Amniotic stem cell (primary cell): ENCODE results near the gene WASL.
"Not testable (repeated sequence)": the region's sequence is repeated elsewhere in the genome, so short reads cannot be mapped to it uniquely, and the experiment has no call there.

Source experiments
- DNase-seq: peaks from one replicate; lab custom pipeline; 2025; lab: John Stamatoyannopoulos, UW

WASL gene

DNA sequence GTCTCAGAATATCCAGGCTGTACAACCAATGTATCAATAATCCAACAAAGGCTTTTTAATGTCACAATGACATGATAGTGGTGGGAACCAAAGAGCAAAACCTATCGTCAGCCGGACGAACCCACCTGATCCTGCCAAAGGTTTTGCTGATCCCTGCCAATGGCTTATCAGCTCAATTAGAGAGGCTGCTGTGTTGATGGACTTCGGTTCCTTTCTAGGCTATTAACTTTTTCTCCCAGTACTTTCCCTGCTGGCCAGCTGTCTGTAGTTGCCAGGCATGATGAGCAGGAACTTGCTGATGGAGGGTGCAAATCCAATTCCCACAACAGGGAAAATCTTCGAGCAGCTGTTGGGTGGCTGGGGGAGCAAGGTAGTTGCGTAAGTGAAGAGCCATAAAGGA lies 90.8 kb downstream of the WASL start:
- no peak for DNase-seq

DNA sequence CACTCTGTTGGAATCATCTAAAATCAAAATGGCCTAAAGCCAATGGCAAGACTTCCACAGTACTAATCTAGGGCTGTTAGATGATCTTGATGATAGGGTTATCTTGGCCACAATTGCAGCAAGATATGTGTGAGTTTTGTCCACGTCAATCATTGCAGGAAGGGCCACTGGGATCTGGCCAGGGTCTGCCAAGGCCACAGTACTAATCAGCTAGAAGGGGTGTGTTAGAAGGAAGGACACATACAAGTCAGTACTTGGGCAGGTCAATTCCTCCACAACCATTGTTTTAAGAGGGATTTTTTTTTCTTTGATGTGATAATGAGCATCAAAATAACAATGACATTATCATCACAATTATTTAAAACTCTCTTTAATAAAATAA lies 91.5 kb downstream of the WASL start:
- no peak for DNase-seq

DNA sequence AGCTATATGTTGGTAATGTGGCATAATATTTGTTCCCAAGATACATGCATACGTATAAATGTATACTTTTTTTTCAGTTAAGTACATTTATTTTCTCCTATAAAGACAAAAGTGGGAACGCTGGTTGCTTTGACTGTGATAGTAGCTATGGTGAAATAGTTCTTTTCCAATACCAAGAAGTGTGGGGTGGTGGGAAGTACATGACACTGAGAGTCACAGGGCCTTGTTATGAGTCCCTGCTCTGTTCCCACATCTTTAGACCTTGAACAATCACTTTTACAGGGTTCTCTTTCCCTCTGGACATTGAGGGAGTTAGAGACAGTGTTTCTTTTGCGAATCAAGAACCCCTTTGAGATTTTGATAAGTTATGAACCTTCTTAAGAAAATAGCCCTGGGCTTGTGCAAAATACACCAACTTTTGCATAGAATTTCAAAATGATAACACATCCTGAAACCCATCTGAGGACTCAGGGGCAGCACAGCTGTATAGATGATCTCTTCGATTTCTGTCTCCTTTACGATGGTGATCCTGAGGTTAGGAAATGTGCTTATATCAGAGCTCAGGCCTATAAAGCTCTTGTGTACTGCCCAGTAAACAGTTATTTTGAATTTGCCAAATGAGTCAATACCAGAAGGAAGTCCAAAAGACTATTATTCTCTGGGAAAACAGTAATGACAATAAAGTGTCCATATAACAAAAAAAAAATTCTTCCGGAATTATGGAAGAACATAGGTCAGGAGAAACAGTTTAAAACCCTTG lies 92.1 kb downstream of the WASL start:
- no peak for DNase-seq

DNA sequence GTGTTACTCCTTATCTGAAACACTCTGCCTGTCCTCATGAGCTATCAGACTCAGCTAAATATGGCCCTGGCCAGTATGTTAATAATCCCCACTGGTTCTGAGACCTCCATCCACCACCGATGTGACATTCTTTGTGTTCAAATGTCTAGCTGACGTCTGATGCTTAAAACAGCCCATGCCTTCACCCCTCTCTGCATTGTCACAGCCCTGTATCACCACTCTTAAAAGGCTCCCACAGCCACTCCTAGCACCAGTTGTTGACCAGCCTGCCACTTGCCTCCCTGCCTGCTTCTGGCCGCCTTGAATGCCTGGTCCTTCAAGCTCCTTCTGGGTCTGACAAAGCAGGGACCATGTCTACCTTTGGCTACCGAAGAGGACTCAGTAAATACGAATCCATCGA lies 93.2 kb downstream of the WASL start, which contains the start of gene LMOD2:
Gene LMOD2 (plus strand): TSS at position 253 of the 400 bp plus-strand sequence. CDS start 98 bp downstream, at position 351.
- no peak for DNase-seq

DNA sequence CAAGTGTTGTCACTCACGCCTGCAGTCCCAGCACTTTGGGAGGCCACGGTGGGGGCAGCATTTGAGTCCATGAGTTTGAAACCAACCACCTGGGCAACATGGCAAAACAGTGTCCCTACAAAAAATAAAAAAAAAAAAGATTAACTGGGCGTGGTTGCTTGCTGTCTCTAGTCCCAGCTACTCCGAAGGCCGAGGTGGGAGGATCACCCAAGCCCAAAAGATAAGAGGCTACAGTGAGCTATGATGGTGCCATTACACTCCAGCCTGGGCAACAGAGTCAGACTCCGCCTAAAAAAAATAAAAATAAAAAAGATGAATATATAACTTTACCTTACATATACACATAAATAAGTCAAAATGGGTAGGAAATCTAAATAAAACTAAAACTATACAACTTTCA lies 95.6 kb downstream of the WASL start:
- DNase-seq = no peak

DNA sequence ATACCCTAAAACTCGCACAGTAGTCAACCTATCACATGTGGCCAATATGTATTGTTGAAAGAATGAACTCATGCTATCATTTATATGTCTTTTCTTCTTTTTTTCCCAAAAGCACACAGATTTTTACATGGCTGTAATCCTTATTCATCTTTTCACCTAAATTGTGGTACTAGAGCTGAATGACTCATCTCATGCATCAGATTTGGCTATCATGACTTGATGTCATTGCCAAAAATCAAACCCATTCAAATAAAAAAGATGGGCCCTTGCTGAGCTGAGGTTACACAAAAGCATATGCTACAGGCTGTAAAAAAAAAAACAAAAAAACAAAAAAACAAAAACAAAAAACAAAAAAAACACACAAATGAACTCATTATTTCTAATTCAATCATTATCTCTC lies 96.4 kb downstream of the WASL start:
- no peak for DNase-seq

DNA sequence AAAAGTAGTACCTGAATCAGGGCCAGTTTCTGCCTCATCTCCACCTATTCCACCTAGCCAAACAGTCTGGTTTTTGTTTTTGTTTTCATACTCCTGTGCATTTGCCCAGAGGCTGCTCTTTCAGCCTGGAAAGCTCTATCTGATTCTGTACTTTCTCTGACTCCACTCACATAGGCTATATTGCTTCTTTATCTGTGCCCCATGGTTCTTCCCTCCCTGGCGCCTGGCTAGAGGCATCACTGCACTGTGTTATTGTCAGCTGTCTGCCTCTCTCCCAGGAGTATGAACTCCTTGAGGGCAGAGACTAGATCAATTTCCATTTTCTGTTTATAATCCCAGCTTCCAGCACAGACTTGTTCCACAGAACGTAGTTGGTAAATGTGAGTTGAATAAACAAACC lies 98.2 kb downstream of the WASL start:
- no peak for DNase-seq

DNA sequence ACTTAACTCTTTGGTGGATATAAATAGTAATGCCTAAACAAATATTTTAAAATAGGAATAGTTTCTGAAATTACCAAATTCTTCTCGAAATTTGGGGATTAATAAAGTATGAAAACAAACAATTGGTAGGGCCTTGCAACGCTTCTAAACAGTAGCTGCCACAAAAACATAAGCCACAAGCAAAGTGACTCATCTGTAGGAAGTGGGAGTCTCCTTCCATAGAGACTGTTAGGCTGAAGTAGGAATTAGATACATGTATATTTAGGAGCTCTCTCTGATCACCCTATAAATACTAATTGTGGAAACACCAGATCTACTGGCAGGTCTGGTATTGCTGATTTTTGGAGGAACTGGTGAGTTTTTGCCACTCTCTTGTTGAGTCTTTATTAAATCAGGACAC lies 98.8 kb downstream of the WASL start:
- no peak for DNase-seq

DNA sequence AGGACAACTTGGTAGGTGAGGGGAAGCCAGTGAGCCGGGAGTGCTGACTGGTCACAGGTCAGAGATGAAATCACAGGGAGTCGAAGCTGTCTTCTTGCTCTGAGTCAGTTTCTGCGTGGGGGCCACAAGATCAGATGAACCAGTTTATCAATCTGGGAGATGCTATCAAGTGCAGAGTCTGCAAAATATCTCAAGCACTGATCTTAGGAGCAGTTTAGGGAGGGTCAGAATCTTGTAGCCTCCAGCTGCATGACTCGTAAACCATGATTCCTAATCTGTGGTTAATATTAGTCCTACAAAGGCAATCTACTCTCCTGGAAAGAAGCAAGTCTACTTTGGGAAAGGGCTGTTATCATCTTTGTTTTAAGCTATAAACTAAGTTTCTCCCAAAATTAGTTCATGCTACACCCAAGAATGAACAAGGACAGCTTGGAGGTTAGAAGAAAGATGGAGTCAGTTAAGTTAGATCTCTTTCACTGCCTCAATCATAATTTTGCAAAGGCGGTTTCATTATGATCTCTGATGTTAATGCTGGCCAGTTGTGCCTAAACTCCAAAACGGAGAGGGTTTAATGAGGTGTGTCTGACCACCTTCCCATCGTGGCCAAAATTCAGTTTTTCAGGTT lies 101.6 kb downstream of the WASL start:
- no peak for DNase-seq

DNA sequence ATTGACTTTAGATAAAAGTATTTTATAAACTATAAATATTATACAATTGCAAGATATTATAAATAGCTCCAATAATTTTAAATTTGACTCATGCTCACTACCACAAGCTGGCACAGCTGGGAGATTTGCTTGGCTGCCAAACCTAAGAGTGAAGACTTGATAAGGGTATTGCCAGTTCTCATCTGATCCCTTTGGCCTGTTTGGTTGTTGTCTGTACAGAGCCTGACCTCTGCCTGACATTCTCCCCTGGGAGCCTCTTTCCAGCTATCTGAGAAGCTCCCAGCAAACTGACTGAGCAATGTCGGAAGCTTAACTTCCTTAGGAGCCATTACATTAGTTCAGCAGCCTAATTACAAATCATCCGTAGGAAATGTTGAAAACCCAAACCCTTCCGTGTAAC lies 103.3 kb downstream of the WASL start:
- DNase-seq = no peak

DNA sequence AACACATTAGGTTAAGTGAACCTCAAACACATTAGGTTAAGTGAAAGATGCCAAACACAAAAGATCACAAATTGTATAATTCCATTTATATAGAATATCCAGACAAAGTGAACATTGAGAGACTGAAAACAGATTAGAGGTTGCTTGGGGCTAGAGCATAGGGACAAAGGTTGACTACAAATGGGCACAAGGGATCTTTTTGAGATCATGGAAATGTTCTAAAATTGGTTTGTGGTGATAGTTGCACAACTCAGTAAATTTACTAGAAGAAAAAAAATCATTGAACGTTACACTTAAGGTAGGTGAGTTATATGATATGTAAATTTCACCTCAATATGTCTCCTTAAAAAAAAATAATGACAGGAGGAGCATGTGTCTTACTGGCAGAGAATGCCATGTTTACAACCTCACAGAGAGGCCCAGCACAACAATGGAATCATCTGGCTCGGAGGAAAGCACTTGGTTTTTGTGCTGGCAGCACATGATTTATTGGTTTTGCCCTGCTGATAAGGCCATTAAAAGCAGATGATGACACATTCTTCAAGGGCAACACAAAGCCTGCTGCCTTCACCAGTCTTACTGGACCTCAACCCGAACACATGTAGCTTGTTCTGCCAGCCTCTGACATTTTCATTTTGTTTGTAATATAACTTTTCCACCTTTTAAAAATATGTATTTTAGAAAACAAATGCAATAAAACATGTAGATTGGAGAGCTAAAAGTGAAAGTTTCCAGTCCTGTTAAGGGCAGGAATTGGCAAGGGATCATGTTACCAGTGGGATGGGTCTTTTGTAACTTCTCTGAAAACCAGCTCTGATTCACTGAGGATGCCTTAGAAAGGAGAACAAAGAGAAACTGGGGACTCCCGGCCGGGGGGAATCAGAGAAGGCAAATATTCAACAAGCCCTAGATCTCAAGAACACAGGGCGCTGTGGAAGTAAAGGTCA lies 105.0 kb downstream of the WASL start:
- DNase-seq = no peak

DNA sequence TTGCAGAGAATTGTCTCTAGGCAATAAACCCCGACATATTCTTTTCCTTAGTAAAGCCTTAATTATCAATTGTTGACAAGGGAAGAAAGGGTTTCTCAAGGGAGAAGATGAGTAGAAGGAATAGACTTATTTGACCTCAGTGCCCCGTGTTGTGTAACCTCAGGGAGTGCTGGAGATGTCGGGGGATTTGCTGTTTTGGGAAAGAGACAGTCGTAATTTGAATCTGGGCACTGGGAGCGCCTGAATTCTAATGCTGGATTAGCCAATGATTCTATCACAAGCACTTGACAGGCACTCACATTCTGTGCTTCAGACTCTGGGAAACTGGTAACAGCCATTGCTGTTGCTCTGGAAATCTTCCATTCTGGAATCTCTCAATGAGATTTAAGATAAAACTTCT lies 106.9 kb downstream of the WASL start:
- no peak for DNase-seq

DNA sequence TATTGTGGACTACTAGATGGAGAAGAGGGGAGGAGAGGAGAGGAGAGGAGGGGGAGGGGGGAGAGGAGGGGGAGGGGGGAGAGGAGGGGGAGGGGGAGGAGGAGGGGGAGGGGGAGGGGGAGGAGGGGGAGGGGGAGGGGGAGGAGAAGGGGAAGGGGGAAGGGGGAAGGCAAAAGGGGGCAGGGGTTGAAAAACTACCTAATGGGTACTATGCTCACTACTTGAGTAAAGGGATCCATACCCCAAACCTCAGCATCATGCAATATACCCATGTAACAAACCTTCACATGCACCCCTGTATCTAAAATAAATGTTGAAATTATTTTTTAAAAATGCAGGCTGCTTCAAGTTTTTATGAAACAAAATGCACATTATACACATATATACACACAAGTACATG lies 108.2 kb downstream of the WASL start:
- no peak for DNase-seq

DNA sequence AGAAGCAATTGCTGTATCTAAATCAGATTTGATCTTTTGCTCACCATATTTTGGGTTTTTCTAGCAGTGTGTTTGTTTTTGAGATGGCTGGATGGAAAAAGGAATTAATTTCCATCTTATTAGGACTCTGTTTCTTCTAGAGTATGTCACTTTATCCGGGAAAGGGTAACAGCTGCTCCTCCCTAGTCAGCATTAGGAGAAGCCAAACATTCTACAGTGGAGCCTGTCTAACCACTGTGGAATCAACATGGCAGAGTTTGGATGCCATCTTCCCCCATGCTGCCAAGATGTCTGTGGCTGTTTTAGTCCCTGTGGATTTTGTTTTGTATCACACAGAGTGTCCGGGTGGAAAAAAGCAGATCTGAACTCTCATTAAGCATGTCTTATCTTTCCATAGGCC lies 109.2 kb downstream of the WASL start:
- no peak for DNase-seq

DNA sequence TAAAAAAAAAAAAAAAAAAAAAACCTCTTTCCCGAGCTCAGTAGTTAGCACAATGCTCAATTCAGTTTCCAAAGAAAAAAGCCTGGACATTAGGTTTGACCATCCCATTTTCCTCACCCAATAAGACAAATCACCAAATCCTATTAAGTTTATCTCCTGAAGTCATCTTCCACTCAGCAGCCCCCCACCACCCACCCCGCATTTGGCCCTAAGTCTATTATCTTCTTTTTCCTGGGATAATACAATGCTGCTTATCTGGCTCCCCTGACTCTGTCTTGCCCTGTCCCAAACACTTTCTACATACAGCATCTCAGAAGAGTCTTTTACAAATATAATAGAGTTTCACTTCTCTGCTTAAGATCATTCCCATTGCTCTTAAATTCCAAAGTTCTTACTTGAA lies 110.9 kb downstream of the WASL start:
- DNase-seq = no peak

DNA sequence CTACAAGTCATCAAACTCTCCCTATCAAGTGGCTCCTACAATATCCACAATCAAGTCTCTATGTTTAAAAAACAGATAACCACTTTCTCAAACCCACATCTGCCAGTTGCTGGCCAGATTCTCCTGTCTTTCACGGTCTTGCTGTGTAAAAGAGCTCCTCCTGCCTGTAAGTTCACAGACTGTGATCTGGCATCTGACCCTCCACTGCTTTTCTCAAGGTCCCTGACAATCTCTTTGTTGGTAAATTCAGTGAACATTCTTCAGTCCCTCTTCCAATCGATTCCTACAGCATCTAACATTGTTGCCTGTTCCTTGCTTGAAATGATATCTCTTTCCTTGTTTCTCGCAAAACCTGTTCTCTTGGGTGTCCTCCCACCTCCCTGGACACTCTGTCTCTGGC lies 111.6 kb downstream of the WASL start:
- no peak for DNase-seq

DNA sequence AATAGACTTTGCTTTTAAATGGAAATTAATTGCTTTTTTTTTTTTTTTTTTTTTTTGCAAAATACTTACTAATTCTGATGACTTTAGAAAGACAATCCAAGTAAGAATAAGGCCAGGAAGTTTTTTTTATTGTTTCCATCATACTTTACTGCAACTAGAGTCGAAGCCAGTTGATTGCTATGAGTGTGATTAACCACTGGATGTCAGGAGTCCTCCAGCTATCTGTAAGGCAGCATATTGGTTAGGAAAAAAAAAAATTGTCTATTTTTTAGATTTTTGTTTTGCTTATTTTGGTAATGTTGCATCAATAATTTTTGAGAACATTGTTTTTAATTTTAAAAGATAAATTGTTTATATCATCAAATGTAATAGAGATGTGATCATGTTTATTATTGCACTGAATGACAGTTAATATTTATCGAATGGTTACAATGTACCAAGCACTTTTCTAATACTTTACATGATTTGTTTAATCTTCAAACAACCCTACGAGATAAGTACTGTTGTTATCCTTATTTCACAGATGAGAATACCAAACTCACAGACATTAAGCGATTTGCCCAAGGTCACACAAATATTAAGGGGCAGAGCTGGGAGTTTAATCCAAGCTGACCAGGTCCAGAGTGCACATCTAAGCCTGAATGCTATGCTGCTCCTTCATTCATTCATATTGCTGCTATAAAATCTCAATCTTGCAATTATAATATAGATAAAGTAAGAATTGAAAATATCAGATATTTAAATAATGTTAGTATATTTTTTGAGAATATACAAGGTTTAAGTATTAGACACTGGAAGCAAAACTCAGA lies 113.0 kb downstream of the WASL start:
- no peak for DNase-seq

DNA sequence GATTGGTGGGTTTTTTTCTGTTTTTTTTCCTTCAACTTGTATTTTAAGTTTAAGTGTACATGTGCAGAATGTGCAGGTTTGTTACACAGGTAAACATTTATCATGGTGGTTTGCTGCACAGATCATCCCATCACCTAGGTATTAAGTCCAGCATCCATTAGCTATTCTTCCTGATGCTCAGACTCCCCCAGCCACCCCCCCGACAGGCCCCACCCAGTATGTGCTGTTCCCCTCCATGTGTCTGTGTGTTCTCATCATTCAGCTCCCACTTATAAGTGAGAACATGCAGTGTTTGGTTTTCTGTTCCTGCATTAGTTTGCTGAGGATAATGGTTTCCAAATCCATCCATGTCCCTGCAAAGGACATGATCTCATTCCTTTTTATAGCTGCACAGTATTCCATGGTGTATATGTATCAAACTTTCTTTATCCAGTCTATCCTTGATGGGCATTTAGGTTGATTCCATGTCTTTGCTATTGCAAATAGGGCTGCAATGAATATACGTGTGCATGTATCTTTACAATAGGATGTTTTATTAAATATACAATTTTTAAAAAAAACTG lies 114.7 kb downstream of the WASL start:
- DNase-seq = not testable (repeated sequence)

DNA sequence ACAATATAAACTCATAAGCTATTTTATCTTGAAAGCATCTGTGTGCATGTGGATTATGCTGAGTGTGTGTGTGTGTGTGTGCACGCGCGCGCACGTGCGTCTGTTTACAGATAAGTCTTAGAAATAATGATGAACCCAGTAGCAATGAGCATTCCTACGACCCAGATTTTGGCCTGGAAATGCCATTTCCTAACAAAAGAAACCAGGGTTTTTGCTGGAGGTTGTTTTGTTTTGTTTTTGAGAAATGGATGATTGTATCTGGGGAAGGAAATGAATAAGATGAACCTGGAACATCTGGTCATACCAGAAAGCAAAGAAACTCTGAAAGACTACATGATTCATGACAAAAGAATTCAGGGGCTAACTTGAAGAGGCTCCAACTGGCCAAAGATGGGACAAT lies 115.2 kb downstream of the WASL start:
- DNase-seq = no peak

DNA sequence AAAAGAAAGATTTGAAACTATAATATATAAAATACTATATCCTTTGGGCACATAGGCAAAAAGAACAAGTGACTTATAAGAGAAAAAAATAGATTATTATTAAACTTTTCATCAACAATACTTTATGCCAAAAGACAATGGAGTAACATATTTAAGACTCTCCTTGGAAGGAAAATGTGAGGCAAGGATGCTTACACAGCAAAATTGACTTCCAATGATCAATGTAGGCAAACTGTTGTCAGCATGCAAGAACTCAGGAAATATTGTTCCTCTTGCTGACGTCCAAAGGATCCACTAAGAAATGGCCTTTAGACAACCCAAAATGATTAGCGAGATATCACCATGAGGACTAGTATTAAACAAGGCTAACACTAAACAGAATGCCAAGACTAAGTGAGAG lies 116.0 kb downstream of the WASL start:
- DNase-seq = no peak
